ENCODE data around the gene BEX3.

Gene BEX3

GRCh38 chrX:103404231-103405008 is 28.1 kb downstream of the BEX3 start (continued):
- TF ChIP-seq HIC1 (tag by site-specific recombination; IDR thresholded peaks at IDR 0.05): peak; percentile 23; the same call in 1 of the 2 replicates
- peak; percentile 93 for TF ChIP-seq ATF2 (tag by site-specific recombination; IDR thresholded peaks at IDR 0.05; ENCODE audit: low read depth)
- TF ChIP-seq YY1 (tag by site-specific recombination; IDR thresholded peaks at IDR 0.05): no peak
- TF ChIP-seq ZXDB (tag by site-specific recombination; IDR thresholded peaks at IDR 0.05): peak; percentile 31; the same call in 1 of the 2 replicates
- peak; percentile 77 for TF ChIP-seq ZBTB21 (tag by site-specific recombination; IDR thresholded peaks at IDR 0.05)
- TF ChIP-seq MYNN (tag by site-specific recombination; IDR thresholded peaks at IDR 0.05; ENCODE audit: borderline replicate concordance): peak; percentile 96

- H3K36me3 ChIP-seq (ENCODE audit: control insufficient read depth in 2 of 2, insufficient read depth in 1 of 2, low read length in 2 of 2): no peaks in the 10 kb centered on the region
- no peak for TF ChIP-seq TSHZ1 (tag by site-specific recombination; IDR thresholded peaks at IDR 0.05; ENCODE audit: borderline replicate concordance)
- TF ChIP-seq SALL2 (tag by site-specific recombination; IDR thresholded peaks at IDR 0.05; ENCODE audit: borderline replicate concordance): no peak
- no peak for TF ChIP-seq ZNF600 (tag by site-specific recombination; IDR thresholded peaks at IDR 0.05)
- TF ChIP-seq ZBTB11 (tag by site-specific recombination; conservative IDR thresholded peaks at IDR 0.05; ENCODE audit: low read depth): no peak
- TF ChIP-seq ZNF626 (tag by site-specific recombination; IDR thresholded peaks at IDR 0.05): no peak
- TF ChIP-seq ZNF221 (tag by site-specific recombination; IDR thresholded peaks at IDR 0.05; ENCODE audit: borderline replicate concordance): no peak
- CTCF ChIA-PET: interaction anchor here (1.4 kb wide), 1 partner anchor 194 kb away, joined by 4 read pairs; no protein-coding TSS in a partner anchor
- POLR2A ChIA-PET: interaction anchor here (0.5 to 1.8 kb wide), 4 partner anchors 13 to 49 kb away, joined by 3 to 7 read pairs (median 4); partner anchors contain the start of genes BEX3 and TCEAL9
- H3K4me3 ChIP-seq (ENCODE audit: low read depth, low read length): peak overlapping the region; percentile 62
- no peaks in the 10 kb centered on the region for H3K9me3 ChIP-seq (ENCODE audit: control insufficient read depth, insufficient read depth, low read depth, low read length)
- no peak overlapping the region for H3K27ac ChIP-seq (ENCODE audit: extremely low read depth, low read depth, low read length)
- no peaks in the 10 kb centered on the region for H3K4me1 ChIP-seq (ENCODE audit: control insufficient read depth, insufficient read depth, low read length)
These were observed 28.6 kb downstream of the BEX3 start for GRCh38 chrX:103405009-103405333.

All from HEK293 (cell line).